Activated CD4-positive, alpha-beta T cell treated with anti-CD3 and anti-CD28 coated beads, Interleukin-2, Interleukin-6, amounts not matched to agents 100 ng/mL and 50 ng/mL, durations not matched to agents 16 hours and 8 hours (primary cell): ENCODE results near the gene CD83.

Experiments
- DNase-seq: peaks from one replicate; pipeline ENCODE4 v3.0.0-alpha.2; 2020

CD83 gene

GRCh38 chr6:14092316-14092715 is 25.3 kb upstream of the CD83 start:
- no peak for DNase-seq

GRCh38 chr6:14092838-14093789 is 24.5 kb upstream of the CD83 start:
- DNase-seq = no peak

GRCh38 chr6:14094721-14095120 is 22.9 kb upstream of the CD83 start:
- DNase-seq = no peak

GRCh38 chr6:14095437-14095836 is 22.1 kb upstream of the CD83 start:
- no peak for DNase-seq

- no peak for DNase-seq
These were observed 17.4 kb upstream of the CD83 start for GRCh38 chr6:14100138-14100537.

- no peak for DNase-seq
These were observed 16.6 kb upstream of the CD83 start for GRCh38 chr6:14100966-14101365.

- DNase-seq = no peak
These were observed 15.2 kb upstream of the CD83 start for GRCh38 chr6:14102383-14102782.

GRCh38 chr6:14105547-14105946 is 12.0 kb upstream of the CD83 start:
- no peak for DNase-seq

- no peak for DNase-seq
These were observed 10.6 kb upstream of the CD83 start for GRCh38 chr6:14107000-14107399.

- no peak for DNase-seq
These were observed 9.7 kb upstream of the CD83 start for GRCh38 chr6:14107711-14108494.

- no peak for DNase-seq
These were observed 8.8 kb upstream of the CD83 start for GRCh38 chr6:14108571-14109410.

- no peak for DNase-seq
These were observed 8.2 kb upstream of the CD83 start for GRCh38 chr6:14109411-14109826.

GRCh38 chr6:14110001-14110818 is 7.4 kb upstream of the CD83 start:
- peak; percentile 58 for DNase-seq

GRCh38 chr6:14113976-14114375 is 3.6 kb upstream of the CD83 start:
- DNase-seq = no peak

GRCh38 chr6:14118091-14118439 is 493 bp downstream of the CD83 start:
- no peak for DNase-seq

GRCh38 chr6:14118446-14118845 is 874 bp downstream of the CD83 start:
- no peak for DNase-seq

GRCh38 chr6:14119784-14120183 is 2.2 kb downstream of the CD83 start:
- DNase-seq = no peak

- no peak for DNase-seq
These were observed 3.0 kb downstream of the CD83 start for GRCh38 chr6:14120546-14120945.

GRCh38 chr6:14121936-14122344 is 4.4 kb downstream of the CD83 start:
- DNase-seq = peak; percentile 77

- DNase-seq = no peak
These were observed 6.0 kb downstream of the CD83 start for GRCh38 chr6:14123386-14124111.

- DNase-seq = no peak
These were observed 7.8 kb downstream of the CD83 start for GRCh38 chr6:14125346-14125745.

GRCh38 chr6:14126191-14126590 is 8.6 kb downstream of the CD83 start:
- DNase-seq = no peak
